Keratinocyte (primary cell): ENCODE results near the gene UQCRC1. TPM values are rescaled to one million over a fixed set of nuclear protein-coding genes. Genes with fewer than 3 reads are reported as not detected.

ENCODE experiments used
- DNase-seq: peaks from one replicate; pipeline ENCODE4 v3.0.0-alpha.2; 2011; ENCODE audit warnings: low read depth, missing footprints, low spot score
- FAIRE-seq: peaks from 2 replicates; lab custom pipeline; 2011; peaks lifted over from hg19 to GRCh38; lab: Jason Lieb, UNC
- H2AFZ ChIP-seq: 2 replicates; pipeline ENCODE4 v1.6.0; 2012; ENCODE audit warnings: low read length, control low read depth, inconsistent platforms; ENCODE audit not compliant: control insufficient read depth
- H3K27ac ChIP-seq: 2 replicates; pipeline ENCODE4 v1.5.1; 2011; ENCODE audit warnings: low read length; ENCODE audit not compliant: control insufficient read depth, insufficient read depth
- H3K27me3 ChIP-seq: 3 replicates; pipeline ENCODE4 v1.6.0; 2011; ENCODE audit warnings: low read length; ENCODE audit not compliant: control insufficient read depth, insufficient read depth; ENCODE audit errors: extremely low read depth
- H3K36me3 ChIP-seq, 2 experiments: 2 replicates in 1 of 2; 3 replicates in 1 of 2; pipeline ENCODE4 v1.5.1; 2011; ENCODE audit warnings: low read length in 2 of 2, mild to moderate bottlenecking in 1 of 2; ENCODE audit not compliant: control insufficient read depth in 2 of 2, insufficient read depth in 2 of 2; ENCODE audit errors: extremely low read depth in 1 of 2
- H3K4me1 ChIP-seq: 3 replicates; pipeline ENCODE4 v1.5.1; 2011; ENCODE audit warnings: low read length; ENCODE audit not compliant: control insufficient read depth, insufficient read depth; ENCODE audit errors: extremely low read depth
- H3K4me2 ChIP-seq: 3 replicates; pipeline ENCODE4 v1.6.0; 2011; ENCODE audit warnings: low read depth, low read length; ENCODE audit not compliant: control insufficient read depth, insufficient read depth; ENCODE audit errors: extremely low read depth
- H3K4me3 ChIP-seq, 3 experiments: fragments of 200-600 bp in 1 of 3; sonication (generic) in 1 of 3; 2 replicates in 2 of 3; 3 replicates in 1 of 3; pipeline ENCODE4 v1.5.1; 2011 to 2016; ENCODE audit warnings: low read length in 3 of 3, mild to moderate bottlenecking in 3 of 3, control low read depth in 2 of 3, inconsistent platforms in 1 of 3, low read depth in 1 of 3, mixed read lengths in 1 of 3, mixed run types in 1 of 3, moderate library complexity in 1 of 3; ENCODE audit not compliant: control insufficient read depth in 2 of 3, insufficient read depth in 2 of 3; ENCODE audit errors: extremely low read depth in 1 of 3
- H3K79me2 ChIP-seq: 2 replicates; pipeline ENCODE4 v1.6.0; 2012; ENCODE audit warnings: low read length; ENCODE audit not compliant: control insufficient read depth, insufficient read depth
- H3K9ac ChIP-seq: 3 replicates; pipeline ENCODE4 v1.6.0; 2011; ENCODE audit warnings: low read length; ENCODE audit not compliant: control insufficient read depth, insufficient read depth; ENCODE audit errors: extremely low read depth
- H3K9me1 ChIP-seq: 3 replicates; pipeline ENCODE4 v1.6.0; 2011; ENCODE audit warnings: low read length; ENCODE audit not compliant: control insufficient read depth, insufficient read depth; ENCODE audit errors: extremely low read depth
- H3K9me3 ChIP-seq: 2 replicates; pipeline ENCODE4 v1.5.1; 2012; ENCODE audit warnings: low read depth, low read length; ENCODE audit not compliant: control insufficient read depth
- H4K20me1 ChIP-seq: 3 replicates; pipeline ENCODE4 v1.6.0; 2011; ENCODE audit warnings: low read length; ENCODE audit not compliant: control insufficient read depth, insufficient read depth; ENCODE audit errors: extremely low read depth
- CTCF ChIP-seq, 3 experiments: IDR thresholded peaks in 1 of 3; conservative IDR thresholded peaks in 1 of 3; optimal IDR thresholded peaks in 1 of 3; 2 replicates in 2 of 3; 3 replicates in 1 of 3; pipeline versions ENCODE3 to v1.5.1; 2011; ENCODE audit warnings: low read length in 3 of 3, mild to moderate bottlenecking in 3 of 3, moderate library complexity in 2 of 3, control low read depth in 1 of 3, inconsistent platforms in 1 of 3; ENCODE audit not compliant: insufficient read depth in 2 of 3; ENCODE audit errors: extremely low read depth in 1 of 3
- EZH2 ChIP-seq: IDR thresholded peaks from one replicate; pipeline ENCODE4 v1.6.1; 2012; ENCODE audit warnings: inconsistent platforms, mild to moderate bottlenecking, low read length, moderate library complexity
- dilution Hi-C: fragments of 300-500 bp; cut with MboI; formaldehyde crosslinking; loops from one replicate; pipeline ENCODE4 v1.7.0; 2020; ENCODE audit warnings: low sequenced_read_pairs; ENCODE audit not compliant: extremely low pct_ligation_motif_present
- polyA plus RNA-seq, 5 experiments: library from polyadenylated mRNA; depleted of rRNA in 3 of 5; stranded (reverse) in 3 of 5; stranded (forward) in 1 of 5; unstranded in 1 of 5; fragments of >200 nt; gene quantifications; 1 replicate in 1 of 5; 2 replicates in 3 of 5; 3 replicates in 1 of 5; pipeline versions ENCODE4 v1.2.1 to v1.2.3, GENCODE V29; 2011 to 2012; ENCODE audit warnings: missing spikeins in 2 of 5, low read depth in 1 of 5, low replicate concordance in 1 of 5

UQCRC1 gene
- polyA plus RNA-seq, 1 donor (not counting 4 experiments of a cell fraction or from before 2014, with no cell fraction given), result 440 TPM

- TF ChIP-seq EZH2 (no peak), CTCF (optimal IDR thresholded peaks at IDR 0.05 in 1 of 3, IDR thresholded peaks at IDR 0.05 in 1 of 3, conservative IDR thresholded peaks at IDR 0.05 in 1 of 3; ENCODE audit: extremely low read depth in 1 of 3, insufficient read depth in 2 of 3, low read length in 3 of 3) (no peak)
- peaks cover 24 to 30% of the 10 kb centered on the region in 2 experiments for H3K36me3 ChIP-seq
- peak overlapping the region in 1 of 3 experiments; percentile 93 for H3K4me3 ChIP-seq
Observed at GRCh38 chr3:48633743-48634142, 24.3 kb upstream of the UQCRC1 start.

GRCh38 chr3:48633256-48633655 lies 23.8 kb upstream of the UQCRC1 start:
- Histone ChIP-seq H3K4me1 (peaks cover 11% of the 10 kb centered on the region), H3K4me2 (no peak overlapping the region), H3K9me1 (peaks cover 2% of the 10 kb centered on the region), H3K27ac (no peak overlapping the region), H3K36me3 (peaks cover 28 to 33% of the 10 kb centered on the region in 2 experiments), H3K4me3 (no peak overlapping the region), H2AFZ (no peak overlapping the region), H3K9me3 (no peaks in the 10 kb centered on the region), H3K79me2 (peaks cover 13% of the 10 kb centered on the region), H4K20me1 (peaks cover 2% of the 10 kb centered on the region), H3K9ac (no peak overlapping the region), H3K27me3 (no peaks in the 10 kb centered on the region)
- DNase-seq (no peak), FAIRE-seq (no peak)
- TF ChIP-seq EZH2, result no peak
- no peak for TF ChIP-seq CTCF (optimal IDR thresholded peaks at IDR 0.05 in 1 of 3, IDR thresholded peaks at IDR 0.05 in 1 of 3, conservative IDR thresholded peaks at IDR 0.05 in 1 of 3; ENCODE audit: extremely low read depth in 1 of 3, insufficient read depth in 2 of 3, low read length in 3 of 3)
- dilution Hi-C loops, result no loop called here

More at GRCh38 chr3:48633743-48634142, 24.3 kb upstream of the UQCRC1 start:
- H3K9me3 ChIP-seq, result no peaks in the 10 kb centered on the region
- no peak for DNase-seq
- H3K9me1 ChIP-seq, result peaks cover 2% of the 10 kb centered on the region
- H3K27me3 ChIP-seq, result no peaks in the 10 kb centered on the region
- no peak overlapping the region for H3K27ac ChIP-seq
- H3K79me2 ChIP-seq, result peaks cover 13% of the 10 kb centered on the region
- peaks cover 2% of the 10 kb centered on the region for H4K20me1 ChIP-seq
- dilution Hi-C loops, result no loop called here
- H2AFZ ChIP-seq, result no peak overlapping the region
- peak overlapping the region; percentile 92 for H3K4me2 ChIP-seq
- H3K9ac ChIP-seq, result peak overlapping the region; percentile 72
- H3K4me1 ChIP-seq, result peaks cover 11% of the 10 kb centered on the region
- no peak for FAIRE-seq
